SK-N-MC (cell line): ENCODE measurements around the gene NFATC2.

Experiments used
- EZH2 ChIP-seq: fragments of 200-600 bp; sonication (generic); IDR thresholded peaks from one replicate; pipeline ENCODE4 v1.6.1; 2017; ENCODE audit warnings: antibody characterized with exemption
- FOXP2 ChIP-seq: optimal IDR thresholded peaks from 2 replicates; pipeline ENCODE3; 2011; ENCODE audit warnings: mild to moderate bottlenecking, moderate library complexity; ENCODE audit not compliant: insufficient read depth; ENCODE audit errors: extremely low read length, control extremely low read depth
- POLR2AphosphoS5 ChIP-seq: IDR thresholded peaks from 2 replicates; pipeline ENCODE4 v1.6.1; 2012; ENCODE audit warnings: mild to moderate bottlenecking, low read depth, low read length, borderline replicate concordance

GRCh38 chr20:51450984-51451383 lies 91.5 kb downstream of the NFATC2 start:
- TF ChIP-seq POLR2AphosphoS5: no peak
- TF ChIP-seq EZH2: no peak
- TF ChIP-seq FOXP2: no peak
